Neural progenitor cell (in vitro differentiated cells): ENCODE measurements around the gene TMEM131L. TPM values are rescaled to one million over a fixed set of nuclear protein-coding genes. Genes with fewer than 3 reads are reported as not detected.

Experiments
- DNase-seq: peaks from one replicate; pipeline ENCODE4 v3.0.0-alpha.2; 2016; ENCODE audit warnings: low spot score
- H2AFZ ChIP-seq: fragments of 200-600 bp; sonication (generic); replicated peaks from 2 replicates; pipeline ENCODE4 v1.6.1; 2016; ENCODE audit warnings: antibody characterized with exemption
- H3F3A ChIP-seq: fragments of 200-600 bp; sonication (generic); 2 replicates; pipeline ENCODE4 v1.6.1; 2016; ENCODE audit warnings: antibody characterized with exemption, low read depth
- H3K27ac ChIP-seq: fragments of 200-600 bp; sonication (generic); 2 replicates; pipeline ENCODE4 v1.5.1; 2016; ENCODE audit warnings: mild to moderate bottlenecking
- H3K27me3 ChIP-seq: fragments of 200-600 bp; sonication (generic); 2 replicates; pipeline ENCODE4 v1.6.1; 2016; ENCODE audit warnings: mild to moderate bottlenecking, moderate library complexity
- H3K36me3 ChIP-seq: fragments of 200-600 bp; sonication (generic); 2 replicates; pipeline ENCODE4 v1.5.1; 2016
- H3K4me1 ChIP-seq: fragments of 200-600 bp; sonication (generic); 2 replicates; pipeline ENCODE4 v1.6.1; 2016; ENCODE audit warnings: mixed run types
- H3K4me2 ChIP-seq: fragments of 200-600 bp; sonication (generic); 2 replicates; pipeline ENCODE4 v1.6.1; 2016
- H3K4me3 ChIP-seq: fragments of 200-600 bp; sonication (generic); 2 replicates; pipeline ENCODE4 v1.5.1; 2016
- H3K79me2 ChIP-seq: fragments of 200-600 bp; sonication (generic); 2 replicates; pipeline ENCODE4 v1.6.1; 2016; ENCODE audit warnings: low read depth
- H3K9ac ChIP-seq: fragments of 200-600 bp; sonication (generic); 2 replicates; pipeline ENCODE4 v1.6.1; 2016
- H3K9me3 ChIP-seq: fragments of 200-600 bp; sonication (generic); 2 replicates; pipeline ENCODE4 v1.5.1; 2016; ENCODE audit warnings: low read depth
- H4K20me1 ChIP-seq: fragments of 200-600 bp; sonication (generic); 2 replicates; pipeline ENCODE4 v1.6.1; 2016; ENCODE audit warnings: low read depth
- H3K27ac Mint-ChIP-seq: 3 replicates; pipeline ENCODE4 v1.8.0; 2021; ENCODE audit warnings: mixed read lengths
- H3K27me3 Mint-ChIP-seq: 2 replicates; pipeline ENCODE4 v1.8.0; 2022; ENCODE audit warnings: low read depth, mild to moderate bottlenecking, inconsistent platforms, moderate library complexity, mixed read lengths; ENCODE audit not compliant: insufficient read depth
- H3K36me3 Mint-ChIP-seq: 3 replicates; pipeline ENCODE4 v1.8.0; 2021; ENCODE audit warnings: mixed read lengths
- H3K4me1 Mint-ChIP-seq: 3 replicates; pipeline ENCODE4 v1.8.0; 2021; ENCODE audit warnings: mixed read lengths
- H3K4me3 Mint-ChIP-seq: 3 replicates; pipeline ENCODE4 v1.8.0; 2021; ENCODE audit warnings: mild to moderate bottlenecking, moderate library complexity, mixed read lengths
- H3K9me3 Mint-ChIP-seq: 3 replicates; pipeline ENCODE4 v1.8.0; 2020; ENCODE audit warnings: mixed read lengths
- CTCF ChIP-seq: fragments of 200-600 bp; sonication (generic); IDR thresholded peaks from 2 replicates; pipeline ENCODE4 v1.5.1; 2017; ENCODE audit warnings: antibody characterized with exemption, mild to moderate bottlenecking
- EZH2 ChIP-seq: fragments of 200-600 bp; sonication (generic); IDR thresholded peaks from 2 replicates; pipeline ENCODE4 v1.6.1; 2017; ENCODE audit warnings: antibody characterized with exemption, mild to moderate bottlenecking, moderate library complexity
- EZH2phosphoT487 ChIP-seq: fragments of 200-600 bp; sonication (generic); IDR thresholded peaks from 2 replicates; pipeline ENCODE4 v1.6.1; 2017; ENCODE audit warnings: antibody characterized with exemption
- total RNA-seq: library from RNA; depleted of rRNA; stranded (reverse); fragments of >200 nt; gene quantifications from 2 replicates; pipeline ENCODE4 v1.2.3, GENCODE V29; 2015; ENCODE audit warnings: low replicate concordance

The TMEM131L gene
- total RNA-seq, 1 donor from 2014 or later: 14.8 TPM

GRCh38 chr4:153646261-153646660 is 180.1 kb downstream of the TMEM131L start:
- Histone ChIP-seq H3K27me3 (no peaks in the 10 kb centered on the region), H3K4me2 (no peak overlapping the region), H2AFZ (no peak overlapping the region), H3K9ac (no peak overlapping the region), H3K36me3 (no peaks in the 10 kb centered on the region), H3K4me1 (peaks cover 1% of the 10 kb centered on the region), H3F3A (peaks cover 5% of the 10 kb centered on the region), H3K9me3 (no peaks in the 10 kb centered on the region), H4K20me1 (no peaks in the 10 kb centered on the region), H3K79me2 (no peaks in the 10 kb centered on the region), H3K27ac (no peak overlapping the region), H3K4me3 (no peak overlapping the region)
- H3K27ac Mint-ChIP-seq: no peak overlapping the region
- no peak for TF ChIP-seq EZH2phosphoT487
- no peak for TF ChIP-seq EZH2
- TF ChIP-seq CTCF: no peak
- no peaks in the 10 kb centered on the region for H3K27me3 Mint-ChIP-seq
- no peaks in the 10 kb centered on the region for H3K36me3 Mint-ChIP-seq
- peaks cover 3% of the 10 kb centered on the region for H3K9me3 Mint-ChIP-seq
- no peak overlapping the region for H3K4me3 Mint-ChIP-seq
- H3K4me1 Mint-ChIP-seq: peaks cover 8% of the 10 kb centered on the region
- no peak for DNase-seq

GRCh38 chr4:153646978-153647377 is 180.8 kb downstream of the TMEM131L start:
- Mint-ChIP-seq H3K27me3 (no peaks in the 10 kb centered on the region), H3K4me3 (no peak overlapping the region), H3K36me3 (no peaks in the 10 kb centered on the region), H3K4me1 (peaks cover 10% of the 10 kb centered on the region), H3K27ac (no peak overlapping the region), H3K9me3 (peaks cover 3% of the 10 kb centered on the region)
- peaks cover 4% of the 10 kb centered on the region for H3K4me1 ChIP-seq
- no peak overlapping the region for H2AFZ ChIP-seq
- no peak for TF ChIP-seq EZH2phosphoT487
- no peak for TF ChIP-seq CTCF
- no peak for TF ChIP-seq EZH2
- H3F3A ChIP-seq: peaks cover 7% of the 10 kb centered on the region
- H3K9me3 ChIP-seq: no peaks in the 10 kb centered on the region
- no peak overlapping the region for H3K9ac ChIP-seq
- H3K4me3 ChIP-seq: no peak overlapping the region
- H3K27ac ChIP-seq: no peak overlapping the region
- H3K79me2 ChIP-seq: no peaks in the 10 kb centered on the region
- H3K27me3 ChIP-seq: no peaks in the 10 kb centered on the region
- DNase-seq: no peak
- H3K36me3 ChIP-seq: no peaks in the 10 kb centered on the region
- no peak overlapping the region for H3K4me2 ChIP-seq
- H4K20me1 ChIP-seq: no peaks in the 10 kb centered on the region

- Histone ChIP-seq H3K4me2 (no peak overlapping the region), H3K36me3 (no peaks in the 10 kb centered on the region), H3K9me3 (no peaks in the 10 kb centered on the region), H3K79me2 (no peaks in the 10 kb centered on the region), H2AFZ (no peak overlapping the region), H3F3A (peaks cover 7% of the 10 kb centered on the region), H3K27me3 (no peaks in the 10 kb centered on the region), H3K9ac (no peak overlapping the region), H4K20me1 (no peaks in the 10 kb centered on the region), H3K4me1 (peaks cover 4% of the 10 kb centered on the region), H3K4me3 (no peak overlapping the region), H3K27ac (no peak overlapping the region)
- H3K4me1 Mint-ChIP-seq: peaks cover 10% of the 10 kb centered on the region
- no peak overlapping the region for H3K4me3 Mint-ChIP-seq
- H3K27ac Mint-ChIP-seq: no peak overlapping the region
- H3K36me3 Mint-ChIP-seq: no peaks in the 10 kb centered on the region
- DNase-seq: no peak
- TF ChIP-seq EZH2 (no peak), EZH2phosphoT487 (no peak), CTCF (no peak)
- no peaks in the 10 kb centered on the region for H3K27me3 Mint-ChIP-seq
- peaks cover 3% of the 10 kb centered on the region for H3K9me3 Mint-ChIP-seq
Measured at GRCh38 chr4:153647975-153648374, 181.8 kb downstream of the TMEM131L start.
